ENCODE data around the gene SEMA5A. TPM values are rescaled to one million over a fixed set of nuclear protein-coding genes. Genes with fewer than 3 reads are reported as not detected.

SEMA5A gene
- total and polyA plus RNA-seq, 2 donors (not counting 1 experiment from before 2014, with no cell fraction given), result not detected

- Mint-ChIP-seq H3K4me1 (no peaks in the 10 kb centered on the region), H3K27me3 (no peaks in the 10 kb centered on the region), H3K4me3 (no peak overlapping the region), H3K9me3 (ENCODE audit: insufficient read depth) (peaks cover 3% of the 10 kb centered on the region), H3K27ac (no peak overlapping the region)
- Histone ChIP-seq H3K4me3 (ENCODE audit: control extremely low read depth in 1 of 5, extremely low read depth in 1 of 5, insufficient read depth in 1 of 5, low read depth in 2 of 5, low read length in 4 of 5) (no peak overlapping the region), H4K20me1 (ENCODE audit: control insufficient read depth, insufficient read depth, low read length, poor library complexity, severe bottlenecking) (no peaks in the 10 kb centered on the region), H3K9me3 (ENCODE audit: control extremely low read depth in 1 of 3, control insufficient read depth in 2 of 3, insufficient read depth in 1 of 3, low read length in 2 of 3) (peaks cover 0 to 2% (median 0%) of the 10 kb centered on the region in 3 donors), H3K4me1 (ENCODE audit: control insufficient read depth in 2 of 2, insufficient read depth in 2 of 2, low read length in 2 of 2) (no peaks in the 10 kb centered on the region), H3K9ac (ENCODE audit: low read length) (no peak overlapping the region), H3K79me2 (ENCODE audit: control insufficient read depth, insufficient read depth, low read length) (no peaks in the 10 kb centered on the region), H3K36me3 (replicated peaks in 1 of 2; ENCODE audit: control extremely low read depth in 1 of 2, control insufficient read depth in 1 of 2, extremely low read depth in 1 of 2, insufficient read depth in 2 of 2, low read length in 1 of 2) (no peaks in the 10 kb centered on the region), H3K27me3 (replicated peaks in 1 of 4; ENCODE audit: control extremely low read depth in 1 of 4, control insufficient read depth in 3 of 4, insufficient read depth in 4 of 4, low read length in 3 of 4) (no peaks in the 10 kb centered on the region), H3K4me2 (replicated peaks; ENCODE audit: low read depth, low read length, poor library complexity, severe bottlenecking) (no peak overlapping the region), H2AFZ (ENCODE audit: insufficient read depth, low read depth, low read length, poor library complexity, severe bottlenecking) (no peak overlapping the region), H3K27ac (ENCODE audit: low read length in 2 of 2) (no peak overlapping the region)
- ATAC-seq (ENCODE audit: low read depth) (no peak), DNase-seq (no peak)
- POLR2A ChIA-PET, result no interaction called here
- no CpG with 5 or more reads among the region's 2 CpGs for whole genome bisulfite sequencing (ENCODE audit: insufficient coverage)
- CTCF ChIA-PET, result no interaction called here
- intact Hi-C loops (cut with micrococcal nuclease), result no loop called here
- TF ChIP-seq EZH2 (IDR thresholded peaks at IDR 0.05; ENCODE audit: borderline replicate concordance, insufficient read depth, low read depth, low read length, poor library complexity, severe bottlenecking), result no peak
- no peak for TF ChIP-seq CTCF (IDR thresholded peaks at IDR 0.05)
These were observed 505.4 kb downstream of the SEMA5A start for GRCh38 chr5:9040475-9040874.

DNA sequence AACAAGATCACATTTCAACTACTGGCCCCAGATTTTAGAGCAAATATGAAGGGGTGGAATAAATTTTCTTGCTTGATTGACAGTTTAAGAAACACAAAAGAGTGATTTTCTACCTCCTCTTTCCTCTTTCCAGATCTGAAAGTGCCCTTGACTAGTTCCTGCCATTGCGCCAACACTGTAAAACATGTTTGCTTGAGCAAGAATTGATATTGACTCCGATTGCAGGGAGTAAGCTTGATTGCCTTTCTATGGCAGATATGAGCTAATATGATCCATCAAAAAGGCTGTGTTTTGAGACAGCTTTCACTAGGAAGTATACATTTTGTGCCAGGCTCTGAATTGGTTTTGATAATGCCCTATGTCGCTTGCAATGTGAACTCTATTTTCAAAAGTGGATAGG lies 508.8 kb downstream of the SEMA5A start:
- no peaks in the 10 kb centered on the region for H3K79me2 ChIP-seq (ENCODE audit: control insufficient read depth, insufficient read depth, low read length)
- H3K9ac ChIP-seq (ENCODE audit: low read length), result no peak overlapping the region
- ChIA-PET POLR2A (no interaction called here), CTCF (no interaction called here)
- no peaks in the 10 kb centered on the region for H3K4me1 ChIP-seq (ENCODE audit: control insufficient read depth in 2 of 2, insufficient read depth in 2 of 2, low read length in 2 of 2)
- H3K27ac ChIP-seq (ENCODE audit: low read length in 2 of 2), result no peak overlapping the region
- peaks cover 0 to 2% (median 0%) of the 10 kb centered on the region in 3 donors for H3K9me3 ChIP-seq (ENCODE audit: control extremely low read depth in 1 of 3, control insufficient read depth in 2 of 3, insufficient read depth in 1 of 3, low read length in 2 of 3)
- no peaks in the 10 kb centered on the region for H4K20me1 ChIP-seq (ENCODE audit: control insufficient read depth, insufficient read depth, low read length, poor library complexity, severe bottlenecking)
- Mint-ChIP-seq H3K27ac (no peak overlapping the region), H3K27me3 (no peaks in the 10 kb centered on the region), H3K9me3 (ENCODE audit: insufficient read depth) (peaks cover 3% of the 10 kb centered on the region), H3K4me3 (no peak overlapping the region), H3K4me1 (no peaks in the 10 kb centered on the region)
- H3K4me3 ChIP-seq (ENCODE audit: control extremely low read depth in 1 of 5, extremely low read depth in 1 of 5, insufficient read depth in 1 of 5, low read depth in 2 of 5, low read length in 4 of 5), result no peak overlapping the region
- DNase-seq, result no peak
- H2AFZ ChIP-seq (ENCODE audit: insufficient read depth, low read depth, low read length, poor library complexity, severe bottlenecking), result no peak overlapping the region
- WGBS (ENCODE audit: insufficient coverage), result 100% methylated on average over 2 of the region's 3 CpGs
- H3K27me3 ChIP-seq (replicated peaks in 1 of 4; ENCODE audit: control extremely low read depth in 1 of 4, control insufficient read depth in 3 of 4, insufficient read depth in 4 of 4, low read length in 3 of 4), result no peaks in the 10 kb centered on the region
- ATAC-seq (ENCODE audit: low read depth), result no peak
- intact Hi-C loops (cut with micrococcal nuclease), result no loop called here
- TF ChIP-seq CTCF (IDR thresholded peaks at IDR 0.05) (no peak), EZH2 (IDR thresholded peaks at IDR 0.05; ENCODE audit: borderline replicate concordance, insufficient read depth, low read depth, low read length, poor library complexity, severe bottlenecking) (no peak)
- H3K4me2 ChIP-seq (replicated peaks; ENCODE audit: low read depth, low read length, poor library complexity, severe bottlenecking), result no peak overlapping the region
- H3K36me3 ChIP-seq (replicated peaks in 1 of 2; ENCODE audit: control extremely low read depth in 1 of 2, control insufficient read depth in 1 of 2, extremely low read depth in 1 of 2, insufficient read depth in 2 of 2, low read length in 1 of 2), result no peaks in the 10 kb centered on the region

All from B cell (primary cell).